HFF-Myc (cell line): ENCODE measurements around the gene PCAT7.
"Not testable (repeated sequence)": the region's sequence is repeated elsewhere in the genome, so short reads cannot be mapped to it uniquely, and the experiment has no call there.

Source experiments
- DNase-seq: peaks from one replicate; pipeline ENCODE4 v3.0.0-alpha.2; 2011; ENCODE audit warnings: low read depth; ENCODE audit errors: extremely low read depth
- H3K4me3 ChIP-seq: replicated peaks from 2 replicates; pipeline ENCODE4 v1.5.1; 2011; ENCODE audit warnings: low read depth, mild to moderate bottlenecking, control low read depth, low read length
- CTCF ChIP-seq: IDR thresholded peaks from 2 replicates; pipeline ENCODE4 v1.5.1; 2012; ENCODE audit warnings: mild to moderate bottlenecking, low read depth, low read length, control low read depth; ENCODE audit errors: missing control alignments

The PCAT7 gene

GRCh38 chr9:94588681-94589080, 33.8 kb downstream of the PCAT7 start:
- TF ChIP-seq CTCF, result no peak
- no peak for DNase-seq
- H3K4me3 ChIP-seq, result no peak overlapping the region

- DNase-seq, H3K4me3 ChIP-seq: not testable (repeated sequence)
Measured at GRCh38 chr9:94591046-94591545, 36.2 kb downstream of the PCAT7 start.

GRCh38 chr9:94591876-94592275, 37.0 kb downstream of the PCAT7 start:
- DNase-seq, result no peak
- H3K4me3 ChIP-seq, result no peak overlapping the region
- TF ChIP-seq CTCF, result no peak

GRCh38 chr9:94592683-94593082, 37.8 kb downstream of the PCAT7 start:
- H3K4me3 ChIP-seq, DNase-seq: not testable (repeated sequence)

- no peak for DNase-seq
- TF ChIP-seq CTCF, result no peak
- no peak within 1 kb of the TSS for H3K4me3 ChIP-seq
Measured at GRCh38 chr9:94593459-94594345, 38.8 kb downstream of the PCAT7 start, which contains the start of gene FBP2. Gene FBP2, minus strand, starts transcription at chr9:94593824. Its CDS starts 98 bp downstream, at chr9:94593726.

- no peak overlapping the region for H3K4me3 ChIP-seq
- no peak for TF ChIP-seq CTCF
- DNase-seq, result no peak
Measured at GRCh38 chr9:94599102-94599501, 44.2 kb downstream of the PCAT7 start.

- DNase-seq, result no peak
- no peak for TF ChIP-seq CTCF
- H3K4me3 ChIP-seq, result no peak overlapping the region
Measured at GRCh38 chr9:94600258-94600657, 45.4 kb downstream of the PCAT7 start.

GRCh38 chr9:94600715-94601114, 45.8 kb downstream of the PCAT7 start:
- no peak for DNase-seq
- no peak for TF ChIP-seq CTCF
- no peak overlapping the region for H3K4me3 ChIP-seq
